Adipocyte (in vitro differentiated cells): ENCODE results near the gene SPTAN1.
"Not testable (repeated sequence)": the region's sequence is repeated elsewhere in the genome, so short reads cannot be mapped to it uniquely, and the experiment has no call there.

Source experiments
- DNase-seq: peaks from one replicate; pipeline ENCODE4 v3.0.0-alpha.2; 2015; ENCODE audit warnings: low read depth
- H3K27me3 ChIP-seq: replicated peaks from 2 replicates; pipeline ENCODE4 v1.7.0; 2013; ENCODE audit warnings: mild to moderate bottlenecking, low read length, moderate library complexity; ENCODE audit not compliant: control insufficient read depth, insufficient read depth
- H3K36me3 ChIP-seq: 2 replicates; pipeline ENCODE4 v1.7.0; 2013; ENCODE audit warnings: low read length, mild to moderate bottlenecking, moderate library complexity; ENCODE audit not compliant: control insufficient read depth, insufficient read depth, severe bottlenecking
- H3K4me1 ChIP-seq: 2 replicates; pipeline ENCODE4 v1.7.0; 2013; ENCODE audit warnings: mild to moderate bottlenecking, low read length, moderate library complexity; ENCODE audit not compliant: control insufficient read depth, insufficient read depth
- H3K4me3 ChIP-seq: 2 replicates; pipeline ENCODE4 v1.7.0; 2013; ENCODE audit warnings: mild to moderate bottlenecking, low read length, moderate library complexity
- H3K9ac ChIP-seq: 2 replicates; pipeline ENCODE4 v1.7.0; 2013; ENCODE audit warnings: mild to moderate bottlenecking, low read length, moderate library complexity
- H3K9me3 ChIP-seq: 2 replicates; pipeline ENCODE4 v1.7.0; 2013; ENCODE audit warnings: mild to moderate bottlenecking, low read length, moderate library complexity; ENCODE audit not compliant: control insufficient read depth

The SPTAN1 gene

GRCh38 chr9:128648206-128648605, 95.8 kb downstream of the SPTAN1 start:
- H3K4me1 ChIP-seq, H3K36me3 ChIP-seq, H3K27me3 ChIP-seq, H3K9me3 ChIP-seq, H3K4me3 ChIP-seq, H3K9ac ChIP-seq: not testable (repeated sequence)
- DNase-seq: peak; percentile 63

DNA sequence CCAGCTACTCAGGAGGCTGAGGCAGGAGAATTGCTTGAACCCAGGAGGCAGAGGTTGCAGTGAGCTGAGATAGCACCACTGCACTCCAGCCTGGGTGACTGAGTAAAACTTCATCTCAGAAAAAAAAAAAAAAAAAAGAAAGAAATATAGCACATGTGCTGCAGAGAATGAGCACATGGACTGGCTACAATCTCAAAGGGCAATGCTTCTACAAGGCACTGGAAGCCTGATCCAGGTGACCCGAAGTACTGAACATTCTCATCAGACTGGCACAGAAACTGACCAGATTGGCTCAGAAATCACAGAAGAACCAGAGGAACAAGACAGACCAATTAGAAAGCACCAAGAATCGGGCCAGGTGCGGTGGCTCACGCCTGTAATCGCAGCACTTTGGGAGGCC, 99.4 kb downstream of the SPTAN1 start:
- Histone ChIP-seq H3K4me1 (peaks cover 3% of the 10 kb centered on the region), H3K27me3 (no peaks in the 10 kb centered on the region), H3K36me3 (no peaks in the 10 kb centered on the region), H3K9ac (no peak overlapping the region), H3K9me3 (no peaks in the 10 kb centered on the region), H3K4me3 (no peak overlapping the region)
- no peak for DNase-seq

DNA sequence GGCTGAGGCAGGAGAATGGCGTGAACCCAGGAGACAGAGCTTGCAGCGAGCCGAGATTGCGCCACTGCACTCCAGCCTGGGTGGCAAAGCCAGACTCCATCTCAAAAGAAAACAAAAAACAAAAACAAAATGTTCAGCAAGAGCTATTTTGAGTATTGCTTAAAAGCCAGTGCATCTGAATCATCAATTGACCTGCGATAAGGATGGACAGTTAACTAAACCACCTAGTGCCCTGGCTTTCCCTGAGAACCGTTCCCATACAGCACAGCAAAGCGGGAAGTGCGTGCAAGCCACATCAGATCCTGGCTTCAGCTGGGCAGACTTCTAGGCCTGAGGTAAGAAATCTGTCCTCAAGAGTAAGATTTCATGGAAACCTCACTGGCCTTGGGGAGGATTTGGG, 101.5 kb downstream of the SPTAN1 start:
- Histone ChIP-seq H3K9ac (no peak overlapping the region), H3K27me3 (no peaks in the 10 kb centered on the region), H3K4me1 (peaks cover 3% of the 10 kb centered on the region), H3K36me3 (no peaks in the 10 kb centered on the region), H3K9me3 (no peaks in the 10 kb centered on the region), H3K4me3 (no peak overlapping the region)
- DNase-seq: no peak

GRCh38 chr9:128654481-128654880, 102.1 kb downstream of the SPTAN1 start:
- H3K27me3 ChIP-seq: no peaks in the 10 kb centered on the region
- H3K9ac ChIP-seq: no peak overlapping the region
- peaks cover 3% of the 10 kb centered on the region for H3K4me1 ChIP-seq
- no peaks in the 10 kb centered on the region for H3K36me3 ChIP-seq
- DNase-seq: no peak
- H3K9me3 ChIP-seq: no peaks in the 10 kb centered on the region
- no peak overlapping the region for H3K4me3 ChIP-seq

- peak; percentile 96 for DNase-seq
- peaks cover 3% of the 10 kb centered on the region for H3K4me1 ChIP-seq
Measured at GRCh38 chr9:128656416-128657343, 104.3 kb downstream of the SPTAN1 start, which contains the start of gene DYNC2I2. Gene DYNC2I2 (minus strand): TSS chr9:128656847. CDS start chr9:128656726, 121 bp downstream.

GRCh38 chr9:128657344-128657704, 104.9 kb downstream of the SPTAN1 start:
- Histone ChIP-seq H3K36me3 (no peaks in the 10 kb centered on the region), H3K27me3 (no peaks in the 10 kb centered on the region), H3K9me3 (no peaks in the 10 kb centered on the region), H3K4me3 (peak overlapping the region; percentile 82), H3K4me1 (peaks cover 3% of the 10 kb centered on the region), H3K9ac (peak overlapping the region; percentile 96)
- no peak for DNase-seq

More at GRCh38 chr9:128656416-128657343, 104.3 kb downstream of the SPTAN1 start, which contains the start of gene DYNC2I2:
- peak within 1 kb of the TSS; percentile 82 for H3K4me3 ChIP-seq
- H3K9ac ChIP-seq: peak within 1 kb of the TSS; percentile 96
- H3K27me3 ChIP-seq: no peaks in the 10 kb centered on the region
- no peaks in the 10 kb centered on the region for H3K9me3 ChIP-seq
- no peaks in the 10 kb centered on the region for H3K36me3 ChIP-seq

DNA sequence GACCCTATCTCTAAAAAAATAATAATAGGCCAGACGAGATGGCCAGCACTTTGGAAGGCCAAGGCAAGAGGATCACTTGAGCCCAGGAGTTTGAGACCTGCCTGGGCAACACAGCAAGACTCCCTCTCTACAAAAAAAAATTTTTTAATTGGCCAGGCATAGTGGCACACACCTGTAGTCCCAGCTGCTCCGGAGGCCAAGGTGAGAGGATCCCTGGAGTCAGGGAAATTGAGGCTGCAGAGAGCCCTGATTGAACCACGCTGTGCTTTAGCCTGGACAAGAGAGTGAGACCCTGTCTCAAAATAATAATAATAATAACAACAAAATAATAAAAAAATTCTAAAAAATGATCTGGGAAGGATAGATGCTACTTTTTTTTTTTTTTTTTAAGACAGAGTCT, 105.4 kb downstream of the SPTAN1 start:
- Histone ChIP-seq H3K9me3 (no peaks in the 10 kb centered on the region), H3K4me1 (peaks cover 3% of the 10 kb centered on the region), H3K9ac (no peak overlapping the region), H3K27me3 (no peaks in the 10 kb centered on the region), H3K4me3 (no peak overlapping the region), H3K36me3 (no peaks in the 10 kb centered on the region)
- no peak for DNase-seq

DNA sequence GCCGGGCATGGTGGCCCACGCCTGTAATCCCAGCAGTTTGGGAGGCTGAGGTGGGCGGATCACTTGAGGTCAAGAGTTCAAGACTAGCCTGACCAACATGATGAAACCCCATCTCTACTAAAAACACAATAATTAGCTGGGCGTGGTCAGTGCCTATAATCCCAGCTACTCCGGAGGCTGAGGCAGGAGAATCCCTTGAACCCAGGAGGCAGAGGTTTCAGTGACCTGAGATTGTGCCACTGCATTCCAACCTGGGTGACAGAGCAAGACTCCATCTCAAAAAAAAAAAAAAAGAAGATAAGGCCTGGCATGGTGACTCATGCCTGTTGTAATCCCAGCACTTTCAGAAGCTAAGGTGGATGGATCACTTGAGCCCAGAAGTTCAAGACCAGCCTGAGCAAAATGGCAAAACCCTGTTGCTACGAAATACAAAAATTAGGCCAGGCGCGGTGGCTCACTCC, 114.1 kb downstream of the SPTAN1 start:
- not testable (repeated sequence) for H3K9me3 ChIP-seq, H3K9ac ChIP-seq, H3K27me3 ChIP-seq, H3K36me3 ChIP-seq, H3K4me1 ChIP-seq, DNase-seq, H3K4me3 ChIP-seq

DNA sequence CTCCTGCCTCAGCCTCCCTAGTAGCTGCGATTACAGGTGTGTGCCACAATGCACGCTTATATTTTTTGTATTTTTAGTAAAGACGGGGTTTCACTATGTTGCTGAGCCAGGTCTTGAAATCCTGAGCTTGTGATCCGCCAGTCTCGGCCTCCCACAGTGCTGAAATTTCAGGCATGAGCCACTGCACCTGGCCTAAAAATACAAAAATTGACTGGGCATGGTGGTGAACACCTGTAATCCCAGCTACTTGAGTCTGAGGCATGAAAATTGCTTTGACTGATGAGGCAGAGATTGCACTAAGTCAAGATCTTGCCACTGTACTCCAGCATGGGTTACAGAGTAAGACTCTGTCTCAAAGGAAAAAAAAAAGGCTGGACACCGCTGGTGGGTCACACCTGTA, 117.4 kb downstream of the SPTAN1 start:
- Histone ChIP-seq H3K36me3 (no peaks in the 10 kb centered on the region), H3K4me3 (no peak overlapping the region), H3K9me3 (no peaks in the 10 kb centered on the region), H3K27me3 (no peaks in the 10 kb centered on the region), H3K4me1 (peaks cover 4% of the 10 kb centered on the region), H3K9ac (no peak overlapping the region)
- DNase-seq: no peak

GRCh38 chr9:128675382-128675781, 123.0 kb downstream of the SPTAN1 start:
- Histone ChIP-seq H3K27me3 (no peaks in the 10 kb centered on the region), H3K36me3 (no peaks in the 10 kb centered on the region), H3K9ac (no peak overlapping the region), H3K4me1 (no peaks in the 10 kb centered on the region), H3K4me3 (no peak overlapping the region), H3K9me3 (no peaks in the 10 kb centered on the region)
- DNase-seq: no peak

DNA sequence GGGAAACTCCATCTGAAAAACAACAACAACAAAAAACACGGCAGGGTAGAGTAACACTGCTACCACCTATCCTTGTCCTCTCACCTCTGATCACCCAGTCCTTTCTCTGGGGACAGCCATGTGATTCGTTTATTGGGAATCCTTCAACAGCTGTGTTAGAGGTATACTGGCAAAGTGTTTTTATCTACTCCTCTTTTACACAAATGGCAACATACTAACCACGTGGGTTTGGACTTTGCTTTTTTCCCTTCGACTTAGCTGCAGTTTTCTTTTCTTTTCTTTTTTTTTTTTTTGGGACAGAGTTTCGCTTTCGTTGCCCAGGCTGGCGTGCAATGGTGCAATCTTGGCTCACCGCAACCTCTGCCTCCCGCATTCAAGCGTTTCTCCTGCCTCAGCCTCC, 125.4 kb downstream of the SPTAN1 start:
- no peaks in the 10 kb centered on the region for H3K27me3 ChIP-seq
- no peak for DNase-seq
- H3K4me3 ChIP-seq: no peak overlapping the region
- no peak overlapping the region for H3K9ac ChIP-seq
- H3K4me1 ChIP-seq: peaks cover under 1% of the 10 kb centered on the region
- H3K36me3 ChIP-seq: no peaks in the 10 kb centered on the region
- no peaks in the 10 kb centered on the region for H3K9me3 ChIP-seq
